ENCODE data around the gene FGF18.

The FGF18 gene

GRCh38 chr5:171416160-171417049, 3.0 kb upstream of the FGF18 start:
- no peak overlapping the region for H3K9ac ChIP-seq (ENCODE audit: low read depth, low read length, poor library complexity, severe bottlenecking)
- H2AFZ ChIP-seq (ENCODE audit: low read length): no peak overlapping the region
- H3K27me3 ChIP-seq (ENCODE audit: insufficient read depth, low read length, poor library complexity, severe bottlenecking): no peaks in the 10 kb centered on the region
- H3K79me2 ChIP-seq (ENCODE audit: insufficient read depth, low read length): peaks cover 4% of the 10 kb centered on the region; the same call in 1 of the 2 replicates
- H3K4me1 ChIP-seq (ENCODE audit: insufficient read depth, low read length, poor library complexity, severe bottlenecking): no peaks in the 10 kb centered on the region
- no peaks in the 10 kb centered on the region for H3K9me3 ChIP-seq (ENCODE audit: insufficient read depth, low read depth, low read length)
- H3K4me3 ChIP-seq (ENCODE audit: low read length, poor library complexity, severe bottlenecking): no peak overlapping the region
- H4K20me1 ChIP-seq (ENCODE audit: insufficient read depth, low read length, poor library complexity, severe bottlenecking): peaks cover 13% of the 10 kb centered on the region
- H3F3A ChIP-seq (ENCODE audit: low read depth): no peaks in the 10 kb centered on the region
- no peak for TF ChIP-seq CTCF (conservative IDR thresholded peaks at IDR 0.05; ENCODE audit: low read length)
- TF ChIP-seq EZH2phosphoT487 (IDR thresholded peaks at IDR 0.05; ENCODE audit: borderline replicate concordance): no peak
- H3K4me2 ChIP-seq (ENCODE audit: low read depth, low read length, poor library complexity, severe bottlenecking): no peak overlapping the region
- peaks cover 22% of the 10 kb centered on the region; the same call in 1 of the 2 replicates for H3K36me3 ChIP-seq (ENCODE audit: insufficient read depth, low read length)
- H3K9me2 ChIP-seq (replicated peaks; ENCODE audit: low read depth, low read length): no peaks in the 10 kb centered on the region

GRCh38 chr5:171418316-171418981, 998 bp upstream of the FGF18 start:
- Histone ChIP-seq H3K9ac (ENCODE audit: low read depth, low read length, poor library complexity, severe bottlenecking) (no peak overlapping the region), H3K4me3 (ENCODE audit: low read length, poor library complexity, severe bottlenecking) (peak overlapping the region; percentile 72), H3K36me3 (ENCODE audit: insufficient read depth, low read length) (peaks cover 2% of the 10 kb centered on the region; the same call in 1 of the 2 replicates), H3F3A (ENCODE audit: low read depth) (no peaks in the 10 kb centered on the region), H3K4me2 (ENCODE audit: low read depth, low read length, poor library complexity, severe bottlenecking) (peak overlapping the region; percentile 80), H3K9me2 (replicated peaks; ENCODE audit: low read depth, low read length) (no peaks in the 10 kb centered on the region), H3K4me1 (ENCODE audit: insufficient read depth, low read length, poor library complexity, severe bottlenecking) (no peaks in the 10 kb centered on the region), H4K20me1 (ENCODE audit: insufficient read depth, low read length, poor library complexity, severe bottlenecking) (no peaks in the 10 kb centered on the region), H3K79me2 (ENCODE audit: insufficient read depth, low read length) (no peaks in the 10 kb centered on the region), H3K9me3 (ENCODE audit: insufficient read depth, low read depth, low read length) (no peaks in the 10 kb centered on the region), H2AFZ (ENCODE audit: low read length) (no peak overlapping the region), H3K27me3 (ENCODE audit: insufficient read depth, low read length, poor library complexity, severe bottlenecking) (no peaks in the 10 kb centered on the region)
- TF ChIP-seq CTCF (conservative IDR thresholded peaks at IDR 0.05; ENCODE audit: low read length): peak; percentile 64
- TF ChIP-seq EZH2phosphoT487 (IDR thresholded peaks at IDR 0.05; ENCODE audit: borderline replicate concordance): no peak

- H3K4me3 ChIP-seq (ENCODE audit: low read length, poor library complexity, severe bottlenecking): peak overlapping the region; percentile 72
- H3K4me2 ChIP-seq (ENCODE audit: low read depth, low read length, poor library complexity, severe bottlenecking): peak overlapping the region; percentile 80
- no peak for TF ChIP-seq CTCF (conservative IDR thresholded peaks at IDR 0.05; ENCODE audit: low read length)
- no peak for TF ChIP-seq EZH2phosphoT487 (IDR thresholded peaks at IDR 0.05; ENCODE audit: borderline replicate concordance)
These were observed 412 bp downstream of the FGF18 start for GRCh38 chr5:171419688-171420430.

More at GRCh38 chr5:171419688-171420430, 412 bp downstream of the FGF18 start:
- peak overlapping the region; percentile 49; the same call in 1 of the 2 replicates for H2AFZ ChIP-seq (ENCODE audit: low read length)
- H4K20me1 ChIP-seq (ENCODE audit: insufficient read depth, low read length, poor library complexity, severe bottlenecking): no peaks in the 10 kb centered on the region
- H3K4me1 ChIP-seq (ENCODE audit: insufficient read depth, low read length, poor library complexity, severe bottlenecking): no peaks in the 10 kb centered on the region
- no peaks in the 10 kb centered on the region for H3K36me3 ChIP-seq (ENCODE audit: insufficient read depth, low read length)
- H3K9me2 ChIP-seq (replicated peaks; ENCODE audit: low read depth, low read length): no peaks in the 10 kb centered on the region
- H3K9me3 ChIP-seq (ENCODE audit: insufficient read depth, low read depth, low read length): no peaks in the 10 kb centered on the region
- H3K9ac ChIP-seq (ENCODE audit: low read depth, low read length, poor library complexity, severe bottlenecking): no peak overlapping the region
- H3K27me3 ChIP-seq (ENCODE audit: insufficient read depth, low read length, poor library complexity, severe bottlenecking): no peaks in the 10 kb centered on the region
- no peaks in the 10 kb centered on the region for H3F3A ChIP-seq (ENCODE audit: low read depth)
- no peaks in the 10 kb centered on the region for H3K79me2 ChIP-seq (ENCODE audit: insufficient read depth, low read length)

All from Loucy (cell line).